ENCODE results near the gene PDZD4.

Gene PDZD4, protein sequence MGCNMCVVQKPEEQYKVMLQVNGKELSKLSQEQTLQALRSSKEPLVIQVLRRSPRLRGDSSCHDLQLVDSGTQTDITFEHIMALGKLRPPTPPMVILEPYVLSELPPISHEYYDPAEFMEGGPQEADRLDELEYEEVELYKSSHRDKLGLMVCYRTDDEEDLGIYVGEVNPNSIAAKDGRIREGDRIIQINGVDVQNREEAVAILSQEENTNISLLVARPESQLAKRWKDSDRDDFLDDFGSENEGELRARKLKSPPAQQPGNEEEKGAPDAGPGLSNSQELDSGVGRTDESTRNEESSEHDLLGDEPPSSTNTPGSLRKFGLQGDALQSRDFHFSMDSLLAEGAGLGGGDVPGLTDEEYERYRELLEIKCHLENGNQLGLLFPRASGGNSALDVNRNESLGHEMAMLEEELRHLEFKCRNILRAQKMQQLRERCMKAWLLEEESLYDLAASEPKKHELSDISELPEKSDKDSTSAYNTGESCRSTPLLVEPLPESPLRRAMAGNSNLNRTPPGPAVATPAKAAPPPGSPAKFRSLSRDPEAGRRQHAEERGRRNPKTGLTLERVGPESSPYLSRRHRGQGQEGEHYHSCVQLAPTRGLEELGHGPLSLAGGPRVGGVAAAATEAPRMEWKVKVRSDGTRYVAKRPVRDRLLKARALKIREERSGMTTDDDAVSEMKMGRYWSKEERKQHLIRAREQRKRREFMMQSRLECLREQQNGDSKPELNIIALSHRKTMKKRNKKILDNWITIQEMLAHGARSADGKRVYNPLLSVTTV

DNA sequence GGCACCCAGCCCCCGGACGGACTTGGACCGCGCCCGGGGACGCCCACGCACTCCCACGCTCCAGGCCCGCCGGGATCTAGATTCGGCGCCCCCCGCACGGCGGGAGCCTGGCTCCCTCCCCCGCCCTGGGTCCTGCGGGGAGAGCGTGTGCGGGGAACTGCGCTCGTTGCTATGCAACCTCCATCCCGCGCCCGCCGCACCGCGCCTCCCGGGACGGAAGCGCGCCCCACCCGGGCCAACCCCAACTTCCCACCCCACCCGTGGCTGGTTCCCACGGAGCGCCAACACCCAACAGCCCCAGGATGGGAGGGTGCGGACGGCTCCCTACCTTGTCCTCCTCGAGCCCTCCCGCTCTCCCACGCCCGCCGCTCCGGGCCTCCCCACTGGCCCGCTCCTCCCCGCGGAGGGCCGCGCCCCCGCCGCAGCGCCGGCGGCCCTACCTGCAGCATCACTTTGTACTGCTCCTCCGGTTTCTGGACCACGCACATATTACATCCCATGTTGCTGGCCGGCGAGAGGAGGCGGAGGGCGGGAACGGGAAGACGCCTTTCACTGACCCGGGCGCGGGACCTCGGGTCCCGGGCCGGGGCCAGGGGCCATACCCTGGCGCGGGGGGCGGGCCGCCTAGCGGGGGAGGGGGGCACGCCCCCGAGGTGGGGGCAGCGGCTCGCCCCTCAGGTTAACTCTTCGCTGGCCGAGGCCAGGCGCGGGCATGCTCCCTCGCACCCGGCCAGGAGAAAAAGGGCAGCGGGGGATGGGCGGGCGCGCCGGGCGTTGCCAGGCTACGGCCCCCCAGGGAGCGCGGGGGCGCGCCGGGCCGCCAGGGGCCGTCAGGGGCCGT, at the start of gene PDZD4:
TSS of gene PDZD4 (minus strand) at position 746 of the 841 bp plus-strand sequence. CDS start at position 500, 246 bp downstream.
- no peak for DNase-seq (ENCODE audit: low read depth in 2 of 2)

DNA sequence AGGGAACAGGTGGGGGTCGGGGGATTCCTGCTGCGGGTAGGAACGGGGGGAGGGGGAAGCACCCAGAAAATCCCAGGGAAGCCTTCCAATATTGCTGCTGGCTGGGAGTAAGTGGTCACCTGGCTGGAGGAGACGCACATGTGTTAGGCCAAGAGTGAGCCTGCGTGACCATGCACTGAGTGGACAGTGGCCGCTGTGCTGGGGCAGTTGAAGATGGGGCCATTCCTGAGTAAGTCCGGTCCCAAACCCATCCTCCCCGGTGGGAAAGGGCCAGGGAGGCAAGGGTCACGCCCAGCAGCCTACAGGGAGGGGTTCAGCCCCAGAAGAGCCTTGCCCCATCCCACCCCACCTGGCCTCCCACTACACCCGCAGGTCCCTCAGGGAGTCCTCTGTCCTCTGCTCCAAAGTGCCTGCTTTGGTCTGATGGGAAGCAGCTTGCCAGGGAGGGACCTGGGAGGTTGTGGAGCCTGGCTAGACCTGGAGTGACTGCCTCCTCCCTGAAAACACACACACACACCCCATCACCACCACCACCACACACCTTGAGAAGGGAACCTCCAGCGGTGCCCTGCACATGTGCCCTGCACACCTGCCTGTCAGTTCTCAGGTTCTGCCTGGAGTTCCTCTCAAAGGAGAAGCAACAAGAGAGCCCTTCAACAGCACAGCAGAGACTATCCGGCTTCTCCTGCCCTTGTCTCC, 49.5 kb upstream of the PDZD4 start:
- no peak for DNase-seq (ENCODE audit: low read depth in 2 of 2)

DNA sequence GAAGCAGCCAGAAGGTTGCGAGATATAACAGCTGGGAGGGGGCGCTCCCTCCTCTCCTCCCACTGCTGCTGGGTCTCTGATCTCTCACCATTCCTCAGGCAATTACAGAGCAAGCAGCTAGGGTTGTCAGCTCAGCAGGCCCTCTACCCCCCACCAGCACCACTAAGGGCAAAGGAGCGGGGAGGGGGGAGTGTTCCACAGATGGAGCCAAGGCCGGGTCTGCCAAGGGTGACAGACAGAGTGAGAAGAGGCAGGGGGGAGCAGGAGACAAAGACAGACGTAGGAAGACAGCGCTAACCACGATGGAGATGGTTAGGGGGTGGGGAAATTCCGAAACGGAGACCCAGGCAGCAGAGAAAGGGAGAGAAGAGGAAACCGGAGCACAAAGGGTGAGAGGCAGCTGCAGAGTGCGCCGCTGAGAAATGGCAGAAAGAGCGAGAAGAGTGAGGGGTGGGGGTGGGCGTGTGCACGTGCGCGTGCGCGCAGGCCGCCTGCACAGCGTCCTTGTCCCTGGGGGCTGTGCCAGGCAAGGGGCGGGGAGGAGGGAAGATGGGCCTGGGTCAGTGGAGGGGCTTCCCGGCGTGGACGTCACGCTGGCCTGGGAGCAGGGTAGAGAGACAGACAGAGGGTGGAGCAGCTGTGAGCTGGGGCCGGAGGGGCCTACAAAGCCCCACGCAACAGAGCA, 48.8 kb upstream of the PDZD4 start:
- DNase-seq (ENCODE audit: low read depth in 2 of 2) = no peak

DNA sequence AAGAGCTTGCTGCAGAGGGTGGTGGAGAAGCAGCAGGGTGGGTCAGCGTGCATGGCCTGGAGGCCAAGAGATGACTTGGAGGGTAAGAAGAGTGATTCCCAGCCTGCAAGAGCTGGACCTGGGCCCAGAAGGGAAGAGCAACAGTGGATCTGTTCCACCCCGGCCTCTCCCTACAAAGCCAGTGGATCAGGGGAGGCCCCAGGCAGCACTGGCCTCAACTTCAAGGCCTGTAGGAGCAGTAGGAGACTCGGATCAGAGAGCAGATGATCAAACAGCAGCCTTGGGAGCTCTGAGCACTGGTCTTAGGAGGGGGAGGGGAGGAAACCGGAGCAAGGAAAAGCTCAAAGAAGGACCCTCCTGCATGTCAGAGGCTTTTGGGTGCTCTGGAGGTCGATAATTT, 48.0 kb upstream of the PDZD4 start:
- no peak for DNase-seq (ENCODE audit: low read depth in 2 of 2)

DNA sequence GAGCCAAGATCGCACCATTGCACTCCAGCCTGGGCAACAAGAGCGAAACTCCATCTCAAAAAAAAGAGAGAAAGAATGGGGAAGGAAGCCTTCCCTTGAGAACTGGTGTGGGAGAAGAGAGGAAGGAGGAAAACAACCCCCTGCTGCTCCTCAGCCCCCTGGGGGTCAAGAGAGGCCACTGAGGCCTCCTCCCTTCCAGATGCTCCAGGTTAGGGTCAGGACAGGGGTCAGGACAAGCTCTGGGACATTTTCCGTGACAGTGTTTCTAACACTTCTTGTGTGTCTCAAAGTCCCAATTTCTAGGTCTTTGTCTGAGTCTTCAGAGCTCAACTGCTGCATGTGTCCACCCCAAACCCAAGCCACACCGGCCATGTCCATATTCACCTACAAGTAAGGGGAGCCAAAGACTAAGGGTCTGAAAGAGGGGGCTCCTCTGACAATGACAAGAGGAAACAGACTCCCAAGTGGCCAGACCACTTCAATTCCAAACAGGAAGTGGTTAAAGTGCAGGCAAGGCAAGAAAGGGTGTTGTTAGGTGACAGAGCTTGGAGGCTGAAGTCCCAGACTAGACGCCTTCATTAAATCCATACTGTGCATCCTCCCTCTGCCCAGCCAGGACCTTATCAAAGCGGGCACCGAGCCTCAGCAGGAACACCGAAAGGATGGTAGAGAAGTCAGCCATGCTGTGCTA, 47.4 kb upstream of the PDZD4 start:
- DNase-seq (ENCODE audit: low read depth in 2 of 2) = no peak

DNA sequence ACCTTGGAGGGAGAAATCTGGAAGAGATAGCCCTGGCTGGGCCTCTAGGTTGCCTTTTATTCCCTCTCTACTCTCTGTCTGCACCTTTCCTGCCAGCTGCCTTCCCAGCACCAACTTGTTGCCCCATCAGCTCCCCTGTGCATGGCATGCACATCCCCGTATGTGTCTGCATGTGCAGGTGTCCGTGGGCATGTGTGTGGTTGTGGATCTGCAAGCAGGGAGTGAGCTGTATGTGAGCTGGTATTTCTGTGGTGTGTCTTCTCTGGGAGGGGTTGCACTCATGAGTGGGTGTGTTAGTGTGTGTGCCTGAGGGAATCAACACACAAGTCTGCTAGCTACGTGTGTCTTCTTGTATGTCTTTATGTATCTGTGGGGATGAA, 45.8 kb upstream of the PDZD4 start:
- DNase-seq (ENCODE audit: low read depth in 2 of 2) = no peak

DNA sequence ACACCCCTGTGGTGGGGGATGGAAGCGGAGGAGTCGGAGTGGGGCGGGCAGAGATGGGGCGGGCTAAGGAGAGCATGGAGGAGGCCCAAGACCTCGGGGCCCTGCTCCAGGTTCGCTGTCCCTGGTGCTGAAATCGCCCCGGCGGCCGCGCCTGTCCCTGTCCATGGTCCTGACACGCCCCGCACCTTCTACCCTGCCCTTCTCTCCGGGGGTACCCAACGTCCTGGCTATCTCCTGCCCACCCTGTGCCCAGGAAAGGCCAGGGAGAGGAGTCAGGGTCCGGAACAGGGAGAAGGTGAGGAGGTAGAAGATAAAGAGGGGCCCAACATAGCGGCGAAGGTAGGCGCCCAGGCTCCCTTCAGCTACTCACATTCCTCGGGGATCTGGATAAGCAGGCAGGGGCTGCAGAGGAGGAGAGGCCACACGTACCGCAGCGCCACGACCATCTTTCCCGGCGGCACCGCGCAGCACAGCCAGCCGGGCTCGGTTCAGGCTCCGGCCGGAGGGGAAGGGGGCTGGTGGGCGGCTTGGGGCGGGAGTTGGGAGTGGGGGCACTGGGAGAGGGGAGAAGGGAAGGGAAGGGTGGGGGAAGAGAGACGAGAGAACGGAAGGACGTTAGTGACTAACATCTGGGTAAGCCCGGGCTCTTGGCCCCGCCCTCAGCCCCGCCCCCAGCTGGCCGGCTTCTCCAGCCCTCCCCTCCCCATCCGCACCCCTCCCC, 45.2 kb upstream of the PDZD4 start:
- peak in 1 of 2 experiments; percentile 3 for DNase-seq (ENCODE audit: low read depth in 2 of 2)

DNA sequence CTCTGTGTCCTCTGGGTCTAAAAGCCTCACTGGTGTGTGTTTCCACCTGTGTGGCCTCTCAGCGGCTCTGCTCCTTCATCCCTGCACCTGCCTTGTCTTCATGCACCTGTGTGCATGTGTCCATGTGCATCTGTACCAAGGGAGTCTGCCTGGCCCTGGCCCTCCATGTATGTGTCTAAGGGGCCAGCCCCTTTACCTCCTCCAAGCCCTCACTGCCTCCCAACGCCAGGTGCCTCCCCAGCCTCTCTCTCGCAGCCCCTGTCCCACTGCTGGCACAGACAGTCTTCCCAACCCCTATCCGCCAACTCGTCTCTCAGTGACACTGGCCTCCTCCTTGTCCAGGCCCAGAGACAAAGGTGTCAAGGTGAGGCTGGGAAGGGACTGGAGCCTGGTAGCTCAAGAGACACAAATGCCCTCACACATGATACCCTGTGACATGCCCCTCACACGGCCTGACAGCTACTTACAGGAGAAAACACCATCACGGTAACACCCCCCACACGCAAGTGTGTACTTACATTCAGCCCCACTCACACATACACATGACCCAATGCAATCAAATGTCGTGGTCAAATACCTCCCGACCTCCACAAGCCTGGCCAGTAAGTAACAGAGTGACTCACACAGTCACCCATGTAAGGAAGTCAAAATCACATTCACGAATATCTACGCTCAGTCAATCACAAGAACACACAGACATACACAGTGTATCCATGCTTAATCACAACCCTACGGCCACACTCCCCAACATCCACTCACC, 44.2 kb upstream of the PDZD4 start:
- DNase-seq (ENCODE audit: low read depth in 2 of 2) = no peak

DNA sequence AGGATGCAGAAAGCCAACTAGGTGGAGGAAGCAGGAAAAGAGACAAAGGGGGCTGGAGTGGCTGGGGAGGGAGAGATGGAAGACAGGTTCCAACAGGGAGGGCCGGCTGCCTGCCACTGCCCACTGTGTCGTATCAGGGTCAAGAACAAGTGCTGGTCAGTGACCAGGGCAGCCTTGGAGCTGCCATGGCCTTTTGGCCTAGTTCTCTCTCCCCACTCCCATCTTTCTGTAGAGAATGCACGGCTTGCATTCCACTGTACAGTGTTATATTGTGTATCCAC, 43.7 kb upstream of the PDZD4 start:
- no peak for DNase-seq (ENCODE audit: low read depth in 2 of 2)

DNA sequence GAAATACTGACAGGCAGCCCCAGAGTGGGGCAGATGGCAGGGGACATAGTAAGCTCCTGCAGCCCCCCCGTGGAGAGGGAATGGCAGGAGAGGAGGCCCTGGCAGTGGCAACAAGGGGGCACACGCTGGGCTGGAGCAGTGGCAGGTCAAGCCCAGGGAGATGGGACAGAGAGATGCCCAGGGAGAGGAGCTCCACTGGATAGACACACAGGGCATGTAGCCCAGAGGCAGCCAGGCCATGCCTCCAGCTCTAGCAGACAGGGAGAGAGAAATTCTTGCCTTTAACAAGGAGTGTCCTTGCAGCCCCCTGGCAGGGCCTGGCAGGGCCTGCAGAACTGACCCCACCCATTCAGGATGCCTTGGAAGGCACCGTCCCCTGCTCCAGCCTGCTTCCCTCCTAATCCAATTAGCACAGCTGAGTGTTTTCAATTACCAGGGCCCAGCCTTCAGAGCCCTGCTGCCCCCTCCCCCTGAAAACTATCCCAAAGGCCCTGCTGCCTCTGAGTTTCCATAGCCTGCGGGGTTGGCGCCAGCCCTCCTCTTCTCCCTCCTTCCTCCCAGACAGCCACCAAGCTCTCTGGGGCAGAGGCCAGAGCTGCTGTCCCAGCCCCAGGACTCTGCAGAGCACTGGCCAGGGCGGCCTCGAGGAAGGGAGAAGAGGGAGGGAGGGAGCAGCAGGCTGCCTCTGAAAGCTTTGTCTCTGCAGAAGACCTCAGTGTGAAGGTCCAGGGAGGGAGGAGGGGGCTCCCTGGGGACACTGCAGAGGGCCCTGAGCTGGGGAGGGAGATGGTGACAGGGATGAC, 43.1 kb upstream of the PDZD4 start:
- no peak for DNase-seq (ENCODE audit: low read depth in 2 of 2)

DNA sequence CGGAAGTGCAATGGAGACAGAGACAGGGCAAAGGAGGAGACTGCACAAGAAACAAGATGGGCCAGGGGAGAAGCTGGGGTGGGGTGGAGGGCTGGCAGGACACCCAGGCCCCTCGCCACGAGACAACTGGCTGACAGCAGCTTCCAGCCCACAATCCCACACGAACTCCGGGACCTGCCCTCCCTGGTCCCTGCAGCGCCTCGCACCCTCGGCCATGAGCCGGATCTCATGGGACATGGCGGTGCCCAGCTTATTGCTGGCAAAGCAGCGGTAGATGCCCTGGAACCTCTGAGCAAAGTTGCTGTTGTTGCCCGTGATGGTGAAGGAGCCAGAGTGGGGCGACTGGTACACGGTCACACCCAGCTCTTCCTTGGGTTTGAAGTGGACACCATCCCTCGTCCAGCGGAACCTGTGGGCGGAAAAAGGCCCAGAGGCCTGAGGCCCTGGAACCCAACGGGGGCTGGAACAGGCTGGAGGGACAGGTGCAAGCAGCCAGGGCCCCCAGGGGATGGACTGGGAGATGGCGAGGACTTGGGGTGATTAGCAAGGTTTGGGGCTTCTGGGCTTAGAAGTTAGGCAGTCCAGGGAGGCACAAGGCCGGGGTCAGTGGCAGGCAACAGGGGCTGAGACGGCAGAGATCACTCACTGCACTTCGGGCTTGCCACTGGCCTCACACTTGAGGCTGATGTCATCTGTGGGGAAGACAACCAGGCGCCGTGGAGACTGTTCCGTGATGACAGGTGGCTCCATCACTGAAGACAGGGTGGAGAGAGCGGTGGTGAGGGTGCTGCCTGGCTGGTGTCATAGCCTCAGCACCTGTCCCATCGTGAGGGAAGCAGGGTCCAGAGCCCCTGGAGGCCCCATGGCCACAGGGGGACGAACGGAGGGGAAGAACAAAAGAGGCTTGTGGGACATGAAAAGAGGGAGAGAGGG, 41.9 kb upstream of the PDZD4 start:
- no peak for DNase-seq (ENCODE audit: low read depth in 2 of 2)

DNA sequence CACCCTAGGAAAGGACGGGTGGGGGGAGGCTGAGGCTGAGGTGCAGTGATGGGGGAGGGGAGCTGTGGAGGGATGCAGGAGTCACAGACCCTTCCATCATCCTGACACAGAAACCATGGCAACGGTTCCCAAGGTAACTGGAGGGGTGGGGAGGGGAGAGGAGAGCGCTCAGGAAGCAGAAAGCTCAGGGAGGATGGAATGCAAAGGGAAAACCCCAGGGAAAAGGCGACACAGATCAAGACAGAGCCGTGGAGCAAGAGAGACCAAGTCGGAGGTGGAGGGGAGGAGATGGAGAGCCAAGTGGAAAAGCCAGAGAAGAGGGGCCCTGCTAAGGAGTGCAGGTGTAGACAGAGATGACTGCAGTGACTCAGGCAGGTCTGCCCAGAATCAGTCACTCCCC, 41.1 kb upstream of the PDZD4 start:
- no peak for DNase-seq (ENCODE audit: low read depth in 2 of 2)

DNA sequence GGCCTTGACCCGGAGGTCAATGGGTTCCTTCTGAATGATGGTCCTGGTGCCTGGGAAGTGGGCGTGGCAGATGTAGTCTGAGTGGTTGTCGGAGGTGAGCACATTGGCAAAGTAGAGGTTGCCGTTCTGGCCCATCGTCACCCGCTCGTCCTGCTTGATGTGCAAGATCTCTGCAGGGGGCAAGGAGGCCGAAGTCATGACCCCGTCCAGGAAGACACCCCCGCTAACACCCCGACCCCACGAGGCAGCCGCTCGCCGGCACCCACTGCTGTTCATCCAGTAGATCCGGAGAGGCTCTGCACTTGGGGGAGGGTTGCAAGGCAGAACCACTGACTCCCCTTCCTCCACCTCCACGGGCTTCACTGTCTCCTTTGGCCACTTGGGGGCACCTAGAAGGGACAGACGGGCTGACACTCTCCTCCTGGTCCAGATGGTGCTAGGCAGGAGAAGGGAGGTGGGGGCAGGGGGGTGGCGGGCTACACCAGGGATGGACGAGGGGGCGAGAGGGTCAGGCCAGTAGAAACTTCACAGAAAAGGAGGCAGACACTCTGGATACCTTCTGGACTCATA, 40.5 kb upstream of the PDZD4 start:
- DNase-seq (ENCODE audit: low read depth in 2 of 2) = no peak

DNA sequence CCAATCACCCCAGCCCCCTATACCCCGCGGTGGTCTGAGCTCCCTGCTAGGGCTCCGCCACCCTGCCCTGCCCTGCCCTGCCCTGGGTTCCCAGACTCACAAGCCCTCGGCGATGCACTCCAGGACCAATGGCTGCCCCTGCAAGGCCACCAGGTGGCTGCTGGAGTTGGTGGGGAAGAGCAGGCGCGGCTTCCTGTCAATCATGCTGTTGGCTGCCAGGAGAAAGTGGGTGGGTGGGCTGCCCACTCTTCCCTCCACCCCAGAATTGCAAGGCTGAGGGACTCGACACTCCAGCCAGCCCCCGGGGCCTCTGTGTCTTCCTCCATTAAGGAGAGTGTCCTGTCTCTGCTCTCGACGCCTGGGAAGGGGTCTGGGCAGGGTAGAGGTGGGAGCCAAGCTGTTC, 39.9 kb upstream of the PDZD4 start:
- no peak for DNase-seq (ENCODE audit: low read depth in 2 of 2)

DNA sequence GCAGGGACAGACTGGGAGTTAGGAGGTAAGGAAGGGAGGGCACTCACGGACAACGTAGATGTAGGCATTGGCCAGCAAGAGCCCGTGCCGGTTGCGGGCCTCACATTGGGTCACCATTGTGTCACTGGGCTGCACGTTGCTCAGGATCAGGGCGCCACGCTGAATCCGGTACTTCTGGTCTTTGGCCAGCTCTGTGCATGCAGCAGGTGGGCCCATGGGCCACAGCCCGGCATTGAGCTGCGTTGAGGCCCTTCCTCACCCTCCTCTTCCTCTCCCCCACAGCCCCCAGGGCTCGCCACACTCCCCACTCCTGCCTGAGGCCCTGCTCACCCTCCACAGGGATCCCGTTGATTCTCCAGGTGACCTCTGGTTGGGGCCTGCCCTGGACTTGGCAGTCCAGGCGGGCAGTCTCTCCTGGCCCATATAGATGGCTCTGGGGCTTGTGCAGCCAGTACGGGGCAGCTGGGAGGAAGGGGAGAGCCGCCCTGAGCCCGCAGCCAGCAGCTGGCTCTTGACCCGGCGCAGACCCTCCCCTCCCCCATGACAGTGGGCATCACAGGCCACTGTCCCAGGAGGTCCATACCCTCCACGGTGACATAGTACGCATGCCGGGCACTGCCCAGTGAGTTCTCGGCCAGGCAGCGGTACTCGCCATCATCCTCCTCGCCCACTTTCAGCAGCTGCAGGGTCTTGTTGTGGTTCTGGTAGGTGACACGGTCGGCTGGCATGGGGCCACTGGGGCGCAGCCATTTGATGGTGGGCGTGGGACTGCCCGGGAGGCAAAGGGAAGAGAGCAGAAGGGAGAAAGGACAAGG, 39.3 kb upstream of the PDZD4 start:
- no peak for DNase-seq (ENCODE audit: low read depth in 2 of 2)
